GM18858 (cell line): ENCODE data around the gene PSMB11.
A peak's percentile ranks its signal among the peaks of the same experiment; 100 is the strongest.
"Not testable (repeated sequence)": the region's sequence is repeated elsewhere in the genome, so short reads cannot be mapped to it uniquely, and the experiment has no call there.

Experiments
- ATAC-seq: cut with Tn5 transposase; IDR thresholded peaks from one replicate; pipeline ENCODE4 v1.9.1; 2021; ENCODE audit not compliant: unreplicated experiment

The PSMB11 gene

GRCh38 chr14:23013054-23013748, 28.8 kb upstream of the PSMB11 start:
- no peak for ATAC-seq

GRCh38 chr14:23013749-23014054, 28.3 kb upstream of the PSMB11 start:
- ATAC-seq = not testable (repeated sequence)

GRCh38 chr14:23015618-23016017, 26.4 kb upstream of the PSMB11 start:
- no peak for ATAC-seq

- ATAC-seq = no peak
Observed at GRCh38 chr14:23017091-23017490, 24.9 kb upstream of the PSMB11 start.

GRCh38 chr14:23018107-23018506, 23.9 kb upstream of the PSMB11 start:
- ATAC-seq = no peak

GRCh38 chr14:23020143-23021128, 21.6 kb upstream of the PSMB11 start:
- ATAC-seq = no peak

- ATAC-seq = no peak
Observed at GRCh38 chr14:23021434-23021833, 20.6 kb upstream of the PSMB11 start.

GRCh38 chr14:23021889-23022442, 20.0 kb upstream of the PSMB11 start:
- ATAC-seq = no peak

GRCh38 chr14:23023022-23023794, 18.8 kb upstream of the PSMB11 start:
- ATAC-seq = no peak

GRCh38 chr14:23023795-23024152, 18.2 kb upstream of the PSMB11 start:
- ATAC-seq = no peak

GRCh38 chr14:23024612-23025075, 17.4 kb upstream of the PSMB11 start:
- no peak for ATAC-seq

GRCh38 chr14:23025151-23025814, 16.7 kb upstream of the PSMB11 start:
- ATAC-seq = no peak

- no peak for ATAC-seq
Observed at GRCh38 chr14:23028799-23029198, 13.2 kb upstream of the PSMB11 start.

GRCh38 chr14:23030936-23031335, 11.1 kb upstream of the PSMB11 start:
- no peak for ATAC-seq

GRCh38 chr14:23033251-23033727, 8.7 kb upstream of the PSMB11 start:
- ATAC-seq = no peak

GRCh38 chr14:23033801-23034497, 8.1 kb upstream of the PSMB11 start:
- ATAC-seq = no peak

- peak; percentile 81 for ATAC-seq
Observed at GRCh38 chr14:23034498-23035302, 7.3 kb upstream of the PSMB11 start, which contains the start of gene PSMB5. Gene PSMB5, minus strand, starts transcription at chr14:23034900. Its CDS starts 19 bp downstream, at chr14:23034881.

GRCh38 chr14:23035303-23036144, 6.5 kb upstream of the PSMB11 start:
- ATAC-seq = no peak
